Activated CD4-positive, alpha-beta T cell treated with anti-CD3 and anti-CD28 coated beads, Interleukin-2, amount 50 U/mL, for 16 hours (primary cell): ENCODE data around the gene TNP2.
"Not testable (repeated sequence)": the region's sequence is repeated elsewhere in the genome, so short reads cannot be mapped to it uniquely, and the experiment has no call there.

Source experiments
- DNase-seq: peaks from one replicate; pipeline ENCODE4 v3.0.0-alpha.2; 2020

The TNP2 gene

DNA sequence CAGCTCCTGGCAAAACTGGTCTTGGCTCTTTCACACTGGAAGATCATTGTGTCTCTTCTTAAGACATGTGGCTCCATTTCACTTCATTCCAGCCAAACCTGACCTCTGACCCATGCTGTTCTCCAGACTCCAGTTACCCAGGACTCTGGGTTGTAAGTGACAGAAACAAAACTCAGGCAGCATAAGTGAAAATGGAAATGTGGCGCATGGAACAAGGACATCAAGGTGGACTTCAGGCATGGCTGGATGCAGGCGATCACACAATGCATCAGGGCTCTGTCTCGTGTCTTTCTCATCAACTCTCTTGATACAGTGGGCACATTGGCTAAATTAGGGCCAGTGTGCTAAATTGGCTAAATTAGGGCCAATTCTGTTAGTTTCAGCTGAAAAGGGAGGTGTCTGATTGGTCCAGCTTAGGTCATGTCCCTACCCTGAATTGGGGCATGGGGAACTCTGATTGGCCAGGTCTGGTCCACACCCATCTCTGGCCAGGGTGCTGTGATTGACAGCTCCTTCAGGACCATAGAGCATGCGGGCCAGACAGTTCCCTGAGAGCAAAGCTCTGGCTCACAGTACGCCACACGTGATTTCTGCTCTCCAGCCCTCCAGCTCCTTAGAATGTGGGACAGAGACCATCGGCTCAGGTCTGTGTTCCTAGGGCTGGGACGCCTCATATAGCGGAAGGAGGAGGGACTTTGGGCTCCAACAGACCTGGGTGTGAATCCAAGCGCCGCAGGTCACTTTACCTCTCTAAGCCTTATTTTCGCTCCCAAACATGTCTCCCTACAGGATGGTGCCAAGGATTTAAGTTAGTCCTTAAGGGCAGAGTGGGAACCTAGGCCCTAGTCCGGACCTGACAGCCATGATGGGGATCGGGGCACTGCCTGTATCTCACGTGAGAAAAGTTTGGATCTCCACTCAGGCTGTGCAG is 30.6 kb downstream of the TNP2 start:
- DNase-seq: no peak

GRCh38 chr16:11236461-11237254 is 32.5 kb downstream of the TNP2 start:
- DNase-seq: no peak

DNA sequence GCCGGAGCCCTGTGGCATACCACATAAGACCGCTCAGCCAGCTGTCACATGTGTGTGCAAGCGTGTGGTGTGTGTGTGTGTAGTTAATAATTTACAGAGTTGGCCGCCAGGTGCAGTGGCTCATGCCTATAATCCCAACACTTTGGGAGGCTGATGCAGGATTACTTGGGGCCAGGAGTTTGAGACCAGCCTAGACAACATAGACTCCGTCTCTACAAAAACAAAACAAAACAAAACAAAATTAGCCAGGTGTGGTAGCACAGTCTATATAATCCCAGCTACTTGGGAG is 33.5 kb downstream of the TNP2 start:
- no peak for DNase-seq

DNA sequence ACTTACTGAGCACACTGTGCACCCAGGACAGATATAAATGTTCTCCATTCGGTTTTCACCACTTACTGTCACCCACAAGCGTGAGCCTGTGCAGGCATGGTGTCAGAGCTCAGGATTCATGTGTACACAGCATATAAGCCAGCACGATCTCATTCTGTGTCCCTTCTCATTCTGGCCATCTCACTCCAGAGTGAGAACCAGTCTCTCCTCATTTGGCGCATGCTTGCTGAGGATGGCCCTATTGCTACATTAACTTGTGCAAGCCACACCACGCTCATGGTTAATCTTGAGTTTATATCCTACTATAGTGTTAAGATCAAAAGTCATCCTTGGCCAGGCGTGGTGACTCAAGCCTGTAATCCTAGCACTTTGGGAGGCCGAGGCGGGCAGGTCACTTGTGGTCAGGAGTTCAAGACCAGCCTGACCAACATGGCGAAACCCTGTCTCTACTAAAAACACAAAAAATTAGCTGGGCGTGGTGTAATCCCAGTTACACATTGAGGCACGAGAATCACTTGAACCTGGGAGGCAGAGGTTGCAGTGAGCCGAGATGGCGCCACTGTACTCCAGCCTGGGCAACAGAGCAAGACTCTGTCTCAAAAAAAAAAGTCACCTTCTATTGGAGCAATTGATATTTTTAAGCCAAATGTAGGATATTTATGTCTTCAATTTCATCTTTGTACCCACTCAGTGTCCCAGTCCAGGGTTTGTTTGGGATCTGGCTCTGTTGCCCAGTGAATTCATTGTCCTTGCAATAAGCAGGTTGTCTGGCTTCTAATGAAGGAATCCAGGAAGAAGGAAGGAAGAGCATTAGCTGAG is 34.0 kb downstream of the TNP2 start:
- no peak for DNase-seq

GRCh38 chr16:11233727-11234376 is 35.3 kb downstream of the TNP2 start:
- peak; percentile 88 for DNase-seq

- DNase-seq: peak; percentile 97
These were observed 36.0 kb downstream of the TNP2 start for GRCh38 chr16:11232852-11233726.

DNA sequence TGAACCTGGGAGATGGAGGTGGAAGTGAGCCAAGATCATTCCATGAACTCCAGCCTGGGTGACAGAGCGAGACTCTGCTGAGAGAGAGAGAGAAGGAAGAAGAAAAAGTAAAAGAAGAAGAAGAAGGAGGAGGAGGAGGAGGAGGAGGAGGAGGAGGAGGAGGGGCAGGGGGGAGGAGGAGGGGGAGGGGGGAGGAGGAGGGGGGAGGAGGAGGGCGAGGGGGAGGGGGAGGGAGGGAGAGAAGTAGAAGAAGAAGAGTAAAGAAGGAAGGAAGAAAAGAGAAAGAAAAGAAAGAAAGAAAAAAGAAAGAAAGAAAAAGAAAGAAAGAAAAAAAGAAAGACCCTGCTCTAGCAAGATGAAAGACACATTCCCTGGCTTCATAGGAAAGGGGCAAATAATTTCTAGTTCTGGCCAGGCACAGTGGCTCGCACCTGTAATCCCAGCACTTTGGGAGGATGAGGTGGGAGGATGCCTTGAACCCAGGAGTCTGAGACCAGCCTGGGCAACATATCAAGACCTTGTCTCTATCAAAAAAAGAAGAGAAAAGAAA is 36.7 kb downstream of the TNP2 start:
- DNase-seq: no peak

DNA sequence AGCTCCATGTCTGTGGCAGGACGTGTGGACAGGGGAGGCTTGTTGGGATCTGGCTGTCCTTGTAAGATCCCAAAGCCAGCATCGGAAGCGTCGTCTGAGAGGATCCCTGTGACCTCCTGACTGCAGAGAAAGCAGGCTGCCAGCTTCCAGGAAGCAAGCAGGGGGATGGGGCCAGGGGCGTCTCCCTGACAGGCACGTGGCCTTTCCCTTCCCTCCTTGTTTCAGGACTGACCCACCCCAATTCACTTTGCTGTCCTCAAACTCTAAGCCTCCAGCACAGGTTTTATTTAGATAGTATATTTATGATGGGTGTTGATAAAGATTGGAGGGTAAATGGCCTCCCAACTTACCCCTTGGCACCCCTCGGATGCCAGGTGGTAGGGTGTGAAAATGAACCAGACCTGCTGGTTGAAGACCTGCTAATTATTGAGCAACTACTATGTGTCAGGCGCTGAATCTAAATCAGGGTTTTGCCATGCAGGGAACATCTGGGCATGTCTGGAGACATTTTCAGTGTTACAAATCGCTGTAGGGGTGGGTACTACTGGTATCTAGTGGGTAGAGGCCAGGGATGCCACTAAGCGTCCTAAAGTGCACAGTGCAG is 37.7 kb downstream of the TNP2 start:
- DNase-seq: no peak

DNA sequence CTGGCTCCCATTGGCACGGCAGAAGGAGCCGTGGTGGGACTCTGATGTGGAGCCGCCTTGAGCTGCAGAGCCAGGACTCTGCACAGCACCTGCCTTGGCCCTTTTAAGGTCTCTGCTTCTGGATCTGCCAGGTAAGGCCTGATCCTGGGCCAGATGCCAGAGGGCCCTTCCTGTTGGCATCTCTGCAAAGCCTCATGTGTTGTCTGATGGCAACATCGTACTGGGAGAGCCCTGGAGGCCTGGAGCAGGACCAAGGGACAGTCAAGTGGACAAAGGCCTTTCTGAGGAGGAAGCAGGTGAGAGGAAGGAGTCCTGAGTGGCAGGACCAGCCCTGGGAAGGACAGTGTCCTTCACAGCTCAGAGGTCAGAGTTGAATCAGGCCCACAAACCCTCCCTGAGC is 39.2 kb downstream of the TNP2 start:
- DNase-seq: no peak

GRCh38 chr16:11229432-11229831 is 39.7 kb downstream of the TNP2 start:
- no peak for DNase-seq

- DNase-seq: no peak
These were observed 43.2 kb downstream of the TNP2 start for GRCh38 chr16:11225677-11226549.

GRCh38 chr16:11224894-11225676 is 44.0 kb downstream of the TNP2 start:
- peak; percentile 93 for DNase-seq

DNA sequence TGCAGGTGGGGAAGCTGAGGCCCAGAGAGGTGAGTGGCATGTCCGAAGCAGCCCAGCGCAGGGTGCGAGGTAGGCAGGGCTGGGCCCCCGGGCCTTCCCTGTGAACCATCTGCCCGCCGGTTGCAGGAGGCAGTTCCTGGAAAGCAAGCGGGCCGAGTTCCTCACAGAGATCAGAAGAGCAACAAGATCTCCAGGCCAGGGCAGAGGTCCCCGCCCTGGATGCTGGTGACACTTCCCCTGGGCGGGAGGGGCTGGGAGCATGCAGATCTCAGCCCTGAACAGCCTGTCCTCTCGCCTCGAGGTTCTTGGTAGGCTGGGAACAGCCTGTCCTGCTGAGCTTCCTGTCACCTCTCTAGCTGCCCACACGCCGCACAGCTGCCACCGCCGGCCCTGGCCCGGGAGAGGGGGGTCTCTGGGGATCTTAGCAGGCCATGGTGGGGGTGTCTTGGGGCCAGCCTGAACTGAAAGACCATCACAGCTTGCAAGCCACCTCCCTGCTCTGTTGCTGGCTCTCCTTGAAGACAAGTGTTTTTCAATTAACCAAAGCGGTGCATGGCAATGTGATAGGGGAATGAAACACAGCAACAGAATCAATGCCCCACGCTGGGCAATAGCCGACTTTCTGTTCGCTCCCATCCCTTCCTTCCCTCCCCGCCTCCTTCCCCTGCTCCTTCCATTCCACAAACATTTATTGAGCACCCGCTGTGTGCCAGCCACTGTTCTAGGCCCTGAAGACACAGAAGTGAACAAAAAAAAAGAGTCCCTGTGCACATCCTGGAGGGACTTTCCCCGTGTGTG is 44.8 kb downstream of the TNP2 start:
- peak; percentile 85 for DNase-seq

- not testable (repeated sequence) for DNase-seq
These were observed 48.6 kb downstream of the TNP2 start for GRCh38 chr16:11220507-11220906.

DNA sequence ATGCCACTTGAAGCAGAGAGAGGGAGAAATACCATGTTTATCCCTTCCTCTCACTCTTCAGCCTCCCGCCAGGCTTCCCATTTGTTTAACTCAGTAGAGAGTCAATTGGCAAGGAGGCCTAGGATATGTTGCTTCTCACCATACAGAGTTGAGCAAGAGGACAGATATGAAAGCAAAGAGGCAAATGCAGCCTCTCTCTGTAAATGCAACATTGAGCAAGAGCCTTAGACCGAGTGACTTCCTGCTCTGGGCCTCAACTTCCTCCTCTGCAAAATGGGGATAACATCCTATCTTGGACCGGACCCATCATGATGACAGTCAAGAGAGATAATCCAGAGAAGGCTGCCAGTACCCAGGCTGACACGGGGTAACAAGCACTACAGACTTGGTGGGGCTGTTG is 49.9 kb downstream of the TNP2 start:
- no peak for DNase-seq

DNA sequence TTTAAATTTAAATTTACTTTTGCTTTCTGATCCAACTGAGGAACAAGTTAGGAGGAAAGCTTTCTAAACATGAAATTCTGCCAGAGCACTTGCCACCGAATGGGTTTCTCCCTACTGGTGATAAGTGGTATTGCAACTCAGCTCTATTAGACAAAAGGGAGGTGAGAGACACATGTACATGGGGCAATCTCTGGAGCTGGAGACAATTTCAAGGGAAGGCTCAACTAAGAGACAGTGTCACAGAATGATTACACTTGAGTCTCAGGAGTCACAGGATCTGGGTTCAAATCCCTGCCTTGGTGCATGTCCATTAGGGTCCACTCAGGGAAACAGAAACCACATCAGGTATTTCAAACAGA is 50.5 kb downstream of the TNP2 start:
- no peak for DNase-seq
